Measurements from ENCODE around the gene DNAL4.

Gene DNAL4

DNA sequence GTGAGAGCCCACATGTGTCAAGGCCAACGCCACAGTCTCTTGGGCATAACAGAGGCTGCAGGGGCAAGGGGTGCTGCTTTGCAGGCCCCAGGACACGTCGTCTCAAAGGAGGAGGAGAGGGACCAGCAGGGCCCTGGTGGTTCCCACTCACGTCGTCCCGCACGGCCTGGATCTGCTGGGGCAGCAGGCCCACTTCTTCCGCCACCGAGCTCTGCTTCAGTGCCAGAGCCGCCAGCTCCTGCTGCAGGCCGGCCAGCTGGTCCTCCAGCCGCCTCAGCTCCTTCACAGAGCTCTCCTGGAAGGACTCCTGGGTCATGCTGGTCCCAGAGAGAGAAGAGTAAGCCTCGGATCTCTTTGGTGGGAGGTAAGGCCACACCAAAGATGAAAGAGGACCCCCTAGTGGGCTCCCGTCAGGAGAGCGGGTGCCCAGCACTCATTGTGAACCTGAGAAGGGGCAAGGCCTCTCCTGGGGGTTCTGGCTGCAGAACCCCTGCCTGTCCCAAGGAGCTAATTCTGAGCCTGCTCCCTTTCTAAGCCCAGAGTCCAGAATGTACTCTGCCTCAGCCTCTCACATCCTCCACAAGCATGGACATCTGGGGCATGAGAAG is 53.7 kb downstream of the DNAL4 start:
- no peak for DNase-seq (ENCODE audit: low read depth)

- no peak for DNase-seq (ENCODE audit: low read depth)
These were observed 54.5 kb downstream of the DNAL4 start for GRCh38 chr22:38739300-38740055.

DNA sequence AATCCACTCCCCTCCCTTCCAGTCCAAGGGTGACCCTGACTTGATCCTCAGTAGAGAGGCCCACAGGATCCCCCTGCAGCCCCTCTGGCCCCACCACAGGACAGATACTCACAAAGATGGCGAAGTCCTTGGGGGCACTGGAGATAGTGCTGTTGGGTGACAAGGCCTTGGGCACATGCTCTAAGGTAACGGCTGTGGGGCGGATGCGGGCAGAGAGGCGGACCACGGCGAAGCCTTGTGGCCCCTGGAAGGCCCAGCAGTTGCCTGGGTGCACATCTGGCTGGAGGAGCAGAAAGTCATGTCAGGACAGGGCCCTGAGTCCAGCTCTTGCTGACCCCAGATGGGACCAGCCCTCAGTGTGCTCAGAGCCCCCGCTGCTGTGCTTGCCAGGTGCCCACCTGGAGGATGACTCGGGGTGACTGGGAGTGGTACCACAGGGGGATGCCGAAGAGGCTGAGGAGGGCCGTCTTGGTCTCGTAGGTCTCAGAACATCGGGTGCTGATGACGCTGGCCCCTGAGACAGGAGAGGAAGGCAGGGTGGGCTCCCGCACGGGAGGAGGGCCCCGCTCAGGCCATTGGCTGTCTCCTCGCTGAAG is 55.4 kb downstream of the DNAL4 start:
- DNase-seq (ENCODE audit: low read depth), result no peak

DNA sequence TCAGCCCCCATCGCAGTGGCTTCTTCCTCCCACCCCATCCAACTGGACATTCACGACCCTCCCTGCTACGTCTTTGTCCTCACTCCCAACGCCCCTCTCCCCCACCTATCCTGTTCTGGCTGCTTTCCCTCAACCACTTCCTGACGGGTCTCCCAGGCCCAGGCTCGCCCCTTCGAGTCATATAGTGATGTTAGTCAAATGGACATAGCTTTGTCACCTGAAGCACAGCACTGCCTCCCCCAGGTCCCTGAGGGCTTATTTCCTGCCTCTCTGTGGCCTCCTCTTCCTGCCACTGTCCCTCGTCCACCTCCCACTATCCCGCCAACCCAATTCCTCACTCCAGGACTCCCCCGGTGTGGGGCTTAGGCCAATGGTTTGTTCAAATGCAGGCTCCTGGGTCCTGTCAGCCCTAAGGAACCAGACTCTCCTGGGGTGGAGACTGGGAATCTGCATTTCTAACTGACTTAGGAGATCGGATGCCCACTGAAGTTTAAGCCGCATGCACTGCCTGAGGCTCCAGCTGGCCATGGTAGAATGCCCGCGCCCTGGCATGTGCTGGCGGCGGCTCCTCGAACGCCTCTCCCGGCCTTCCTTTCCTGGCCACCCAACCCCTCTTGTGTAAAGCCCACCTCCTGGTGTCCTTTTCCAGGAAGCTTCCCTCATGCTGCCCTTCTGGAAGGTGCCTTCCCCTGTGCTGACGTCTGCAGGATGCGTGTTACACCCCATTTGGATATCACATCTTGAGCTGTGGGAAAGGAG is 56.5 kb downstream of the DNAL4 start:
- DNase-seq (ENCODE audit: low read depth), result no peak

- no peak for DNase-seq (ENCODE audit: low read depth)
These were observed 57.7 kb downstream of the DNAL4 start for GRCh38 chr22:38736257-38736570.

DNA sequence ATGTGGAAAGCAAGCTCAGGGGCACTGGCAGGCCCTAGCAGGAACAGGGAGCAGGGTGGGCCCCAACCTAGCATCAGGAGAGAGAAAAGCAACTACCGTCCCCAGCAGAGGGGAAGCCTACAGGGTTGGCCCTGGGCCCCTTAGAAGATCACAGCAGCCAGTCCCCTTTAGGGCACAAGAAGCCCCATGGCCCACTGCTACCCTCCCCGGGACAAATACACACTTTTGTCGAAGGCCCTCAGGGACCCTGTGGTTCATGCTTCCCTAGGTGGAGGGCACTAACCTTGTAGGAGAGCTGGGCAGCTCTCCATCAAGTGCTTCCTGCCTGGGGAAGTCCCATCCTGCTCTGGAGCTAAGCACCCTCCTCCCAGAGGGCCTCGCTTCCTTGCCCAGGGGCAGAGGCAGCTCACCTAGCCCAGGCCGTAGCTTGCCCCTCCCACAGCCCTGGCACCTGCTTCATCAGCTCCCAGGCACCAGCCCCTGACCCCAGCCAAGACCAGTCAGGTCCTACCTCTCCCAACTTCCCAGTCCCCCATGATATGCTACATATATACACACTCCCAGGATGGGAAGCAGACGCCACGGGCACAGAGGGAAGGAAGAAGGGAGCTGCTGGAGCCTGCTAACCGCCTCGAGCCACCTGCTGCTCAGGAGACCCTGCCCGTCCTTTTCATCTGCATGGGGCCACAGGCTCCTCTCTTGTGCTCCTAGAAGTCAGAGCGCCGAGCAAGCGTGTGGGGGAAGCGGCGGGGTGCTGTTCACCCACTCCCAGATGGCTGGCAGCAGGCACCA is 58.3 kb downstream of the DNAL4 start:
- no peak for DNase-seq (ENCODE audit: low read depth)

DNA sequence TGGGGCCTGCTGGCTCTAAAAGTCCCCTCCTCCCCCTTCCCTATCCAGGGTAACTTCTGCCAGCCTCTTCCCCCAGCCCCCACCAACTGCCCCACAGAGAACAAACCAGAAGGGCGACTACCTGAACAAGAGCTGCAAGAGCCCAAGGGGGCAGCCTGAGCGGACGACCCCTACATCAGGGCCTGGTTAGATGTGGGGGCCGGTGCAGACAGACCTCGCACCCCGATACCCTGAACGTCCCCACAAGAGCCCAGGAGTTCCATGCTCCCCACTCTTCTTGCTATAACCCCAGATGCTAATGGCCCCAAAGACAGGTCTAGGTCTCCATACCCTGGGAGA is 58.8 kb downstream of the DNAL4 start:
- no peak for DNase-seq (ENCODE audit: low read depth)

DNA sequence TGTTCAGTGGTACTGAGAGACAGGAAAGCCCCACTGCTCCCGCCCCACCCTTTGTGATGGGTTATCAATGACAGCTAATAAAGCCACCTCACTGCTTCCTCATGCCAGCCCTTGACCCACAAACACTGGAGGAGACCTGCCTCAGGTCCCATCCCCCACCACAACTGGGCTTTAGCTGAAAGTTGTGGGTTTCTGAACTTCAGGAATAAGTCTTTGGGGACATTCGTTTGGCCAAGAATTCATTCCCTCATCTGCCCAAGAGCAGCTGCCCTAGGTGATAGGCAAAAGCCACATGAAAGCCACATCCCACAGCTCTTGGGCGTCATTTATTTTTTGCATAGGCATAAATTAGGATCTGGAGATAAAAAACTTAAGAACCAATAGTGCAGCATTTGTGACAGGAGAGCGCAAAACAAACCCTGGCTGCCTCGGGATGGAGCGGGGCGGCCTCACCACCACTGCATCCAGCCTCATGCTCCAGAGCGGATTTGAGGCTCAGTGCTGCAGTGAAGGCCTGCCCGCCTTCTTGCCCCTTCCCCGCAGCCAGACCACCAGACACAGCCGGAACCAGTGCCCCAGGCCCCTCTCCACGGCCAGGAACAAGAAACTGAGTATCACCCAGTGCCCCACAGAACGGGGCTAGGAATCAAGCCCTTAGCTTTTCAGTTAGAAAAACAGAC is 59.4 kb downstream of the DNAL4 start:
- no peak for DNase-seq (ENCODE audit: low read depth)

DNA sequence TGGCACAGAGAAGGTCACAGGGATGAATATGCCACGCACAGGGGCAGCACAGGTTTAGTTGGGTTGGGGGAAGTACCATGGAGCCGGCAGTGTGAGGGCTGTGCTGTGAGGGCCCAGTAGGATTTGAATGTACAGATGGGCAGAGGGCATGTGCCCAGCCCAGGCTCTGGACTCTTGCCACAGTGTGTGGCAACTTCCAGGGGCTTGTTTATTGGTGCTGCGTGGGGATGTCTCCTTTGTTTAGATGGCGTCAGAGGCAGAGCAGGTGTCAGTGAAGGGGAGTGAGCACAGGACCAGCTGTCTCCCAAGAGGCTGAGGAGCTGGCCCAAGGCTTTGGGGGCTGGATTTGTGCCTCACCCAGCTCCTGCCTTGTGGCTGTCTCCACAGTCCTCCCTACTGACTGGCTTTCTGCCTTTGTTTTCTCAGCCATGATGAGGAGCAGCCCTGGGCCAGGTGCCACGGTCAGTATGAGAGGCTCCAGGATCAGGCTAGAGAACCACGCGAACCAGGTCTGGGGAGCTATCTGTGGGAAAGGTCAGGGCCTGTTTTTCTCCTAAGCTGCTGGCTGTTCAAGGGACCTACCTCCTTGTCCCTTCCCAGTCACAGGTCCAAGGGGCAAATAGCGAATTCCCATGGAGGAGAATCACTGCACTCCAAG is 60.1 kb downstream of the DNAL4 start:
- no peak for DNase-seq (ENCODE audit: low read depth)

DNA sequence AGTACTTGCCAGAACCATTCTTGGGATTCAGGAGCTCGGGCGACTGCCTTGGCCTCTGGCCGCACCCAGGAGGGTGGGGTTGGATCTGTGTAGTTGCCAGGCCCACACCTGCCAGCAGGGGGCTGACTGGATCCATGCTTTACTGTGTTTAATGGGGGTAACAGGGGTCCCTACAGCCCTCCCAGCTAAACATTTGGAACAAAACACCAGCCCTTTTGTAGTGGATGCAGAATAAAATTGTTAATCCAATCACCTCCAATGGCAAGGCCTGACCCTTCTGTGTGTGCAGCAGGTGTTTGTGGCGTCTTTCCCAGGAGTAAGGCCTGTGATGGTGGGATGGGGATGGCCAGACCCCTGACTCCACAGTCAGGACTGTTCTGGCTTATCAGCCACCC is 60.6 kb downstream of the DNAL4 start:
- no peak for DNase-seq (ENCODE audit: low read depth)

- no peak for DNase-seq (ENCODE audit: low read depth)
These were observed 61.6 kb downstream of the DNAL4 start for GRCh38 chr22:38732251-38732815.

DNA sequence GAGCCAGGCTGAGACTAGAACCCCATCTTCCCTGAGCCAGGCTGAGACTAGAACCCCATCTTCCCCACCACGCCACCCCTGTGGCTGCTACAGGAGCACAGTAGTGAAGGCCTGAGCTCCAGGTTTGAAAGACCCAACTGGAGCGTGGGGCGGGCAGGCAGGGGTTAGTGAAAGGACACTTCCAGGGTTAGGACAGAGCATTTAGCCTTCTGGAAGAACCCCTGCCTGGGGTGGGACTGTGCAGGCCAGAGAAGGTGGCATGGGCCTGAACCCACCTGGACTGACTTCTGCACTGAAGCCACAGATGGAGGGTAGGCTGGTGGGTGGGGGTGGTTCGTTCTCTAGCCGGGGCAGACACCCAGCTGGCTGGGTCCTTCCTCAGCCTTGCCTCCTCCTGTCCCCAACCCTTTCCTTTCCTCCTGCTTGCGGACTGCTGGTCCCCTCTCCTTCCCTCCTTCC is 62.2 kb downstream of the DNAL4 start:
- no peak for DNase-seq (ENCODE audit: low read depth)

DNA sequence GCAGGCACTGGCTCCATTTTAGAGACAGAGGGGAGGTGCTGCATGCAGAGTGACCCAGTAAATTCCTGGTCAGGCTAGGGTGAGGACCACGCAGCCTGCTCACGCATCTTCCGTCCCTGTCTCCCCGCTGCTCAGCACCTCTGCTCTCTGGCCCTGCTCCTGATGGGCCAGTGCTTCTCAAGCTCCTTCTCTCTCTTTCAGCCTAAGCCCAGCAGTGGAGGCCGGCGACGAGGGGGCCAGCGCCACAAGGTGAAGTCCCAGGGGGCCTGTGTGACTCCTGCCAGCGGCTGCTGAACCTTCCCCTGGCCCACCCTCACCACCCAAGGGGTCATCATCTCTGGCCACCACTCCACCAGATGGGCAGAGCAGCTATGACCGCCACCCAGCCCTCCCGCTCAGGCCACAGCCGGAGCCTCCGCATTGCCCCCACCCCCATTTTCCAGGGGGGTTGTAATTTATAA is 63.5 kb downstream of the DNAL4 start:
- no peak for DNase-seq (ENCODE audit: low read depth)

GRCh38 chr22:38729946-38730345 is 64.0 kb downstream of the DNAL4 start:
- no peak for DNase-seq (ENCODE audit: low read depth)

- DNase-seq (ENCODE audit: low read depth), result no peak
These were observed 64.8 kb downstream of the DNAL4 start for GRCh38 chr22:38728871-38729796.

Measured in HS-5 (cell line).